Activated effector memory CD4-positive, alpha-beta T cell treated with Interleukin-2 at 50 U/mL for 16 hours (primary cell): ENCODE data around the gene GDE1.

Source experiments
- DNase-seq: peaks from one replicate; pipeline ENCODE4 v3.0.0-alpha.2; 2020

The GDE1 gene

GRCh38 chr16:19523559-19524355 is 1.9 kb upstream of the GDE1 start, which contains the start of gene CCP110:
Gene CCP110, plus strand, starts transcription at chr16:19523942. Its CDS starts 3,940 bp downstream, at chr16:19527882.
- DNase-seq = peak; percentile 92

DNA sequence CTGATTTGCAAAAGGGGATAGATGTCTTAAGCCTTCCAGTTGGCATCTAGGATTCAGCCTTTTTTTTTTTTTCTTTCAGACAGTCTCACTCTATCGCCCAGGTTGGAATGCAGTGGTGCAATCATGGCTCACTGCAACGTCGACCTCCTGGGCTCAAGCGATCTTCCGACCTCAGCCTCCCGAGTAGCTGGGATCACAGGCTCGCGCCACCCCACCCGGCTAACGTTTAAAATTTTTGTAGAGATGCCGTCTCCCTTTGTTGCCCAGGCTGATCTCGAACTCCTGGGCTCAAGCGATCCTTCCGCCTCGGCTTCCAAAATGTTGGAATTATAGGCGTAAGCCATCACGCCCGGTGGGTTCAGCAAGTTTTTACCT is 1.3 kb upstream of the GDE1 start:
- no peak for DNase-seq

DNA sequence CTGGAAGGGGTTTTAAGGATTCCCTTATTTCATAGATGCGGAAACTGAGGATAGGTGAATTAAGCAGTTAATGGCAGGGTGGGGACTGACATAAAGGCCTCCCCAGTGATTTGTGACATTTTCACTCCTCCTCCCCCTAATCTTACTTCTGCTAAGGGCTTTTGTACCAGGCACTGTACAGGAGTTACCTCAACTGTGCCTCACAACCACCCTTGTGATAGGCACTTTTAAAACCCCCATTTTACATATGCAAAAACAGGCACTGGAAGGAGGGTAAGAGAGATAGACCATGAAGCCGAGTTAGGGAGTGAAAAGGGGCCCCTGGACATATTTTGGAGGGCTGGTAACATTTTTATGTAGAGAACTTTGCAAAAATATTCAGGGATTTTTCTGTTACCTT is 862 bp upstream of the GDE1 start:
- DNase-seq = no peak

- no peak for DNase-seq
Observed at GRCh38 chr16:19522397-19522732, 467 bp upstream of the GDE1 start.

DNA sequence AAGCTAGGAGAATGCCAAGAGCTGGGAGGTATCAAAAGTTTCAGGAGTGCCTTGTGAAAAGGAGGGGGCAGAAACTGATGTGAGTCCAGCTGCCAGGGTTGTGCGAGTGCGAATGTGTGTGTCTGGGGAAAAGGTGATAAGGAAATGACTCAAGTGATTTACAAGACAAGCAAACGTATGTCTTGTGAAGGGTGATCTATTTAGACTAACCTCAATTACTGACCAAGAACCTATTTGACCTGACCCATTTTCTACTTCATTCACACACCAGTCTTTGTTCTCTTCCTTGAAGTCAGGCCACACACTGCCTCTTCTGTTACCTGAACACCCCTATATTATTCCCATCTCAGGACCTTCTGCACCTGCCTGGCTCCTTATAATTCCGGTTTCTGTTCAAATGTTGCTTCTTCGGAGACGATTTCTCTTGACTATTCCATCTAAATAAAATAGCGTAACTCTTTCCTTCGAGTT is 1.0 kb downstream of the GDE1 start:
- no peak for DNase-seq

DNA sequence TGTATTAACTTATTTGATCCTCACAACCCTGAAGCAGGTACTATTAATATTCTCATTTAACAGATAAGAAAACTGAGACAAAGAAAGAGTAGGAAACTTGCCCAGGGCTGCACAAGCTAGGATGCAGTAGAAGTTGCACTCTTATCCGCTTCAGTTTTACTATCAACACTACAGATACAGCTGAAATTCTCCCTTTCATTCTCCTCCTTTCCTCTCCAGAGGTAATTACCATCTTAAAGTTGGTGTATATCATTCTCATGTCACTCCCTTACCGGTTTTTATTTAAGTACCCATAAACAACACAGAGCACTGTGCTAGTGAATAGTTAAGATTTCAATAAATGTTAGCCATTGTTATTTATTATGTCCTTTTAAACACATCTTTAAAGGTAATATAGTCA is 3.5 kb downstream of the GDE1 start:
- no peak for DNase-seq

- no peak for DNase-seq
Observed at GRCh38 chr16:19517424-19518089, 4.3 kb downstream of the GDE1 start.

- DNase-seq = no peak
Observed at GRCh38 chr16:19515757-19516156, 6.1 kb downstream of the GDE1 start.

GRCh38 chr16:19513377-19514053 is 8.4 kb downstream of the GDE1 start:
- no peak for DNase-seq

DNA sequence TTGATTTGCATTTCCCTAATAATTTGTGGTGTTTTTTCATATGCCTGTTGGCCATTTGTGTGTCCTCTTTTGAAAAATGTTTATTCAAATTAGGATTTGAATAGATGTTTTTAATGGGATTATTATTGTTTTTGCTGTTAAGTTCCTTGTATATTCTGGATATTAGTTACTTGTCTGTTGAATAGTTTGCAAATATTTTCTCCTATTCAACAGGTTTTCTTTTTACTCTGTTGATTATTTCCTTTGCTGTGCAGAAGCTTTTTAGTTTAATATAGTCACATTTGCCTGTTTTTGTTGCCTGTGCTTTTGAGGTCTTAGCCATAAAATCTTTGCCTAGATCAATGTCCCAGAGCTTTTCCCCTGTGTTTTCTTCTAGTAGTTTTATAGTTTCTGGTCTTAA is 9.6 kb downstream of the GDE1 start:
- no peak for DNase-seq

- DNase-seq = no peak
Observed at GRCh38 chr16:19507867-19508266, 14.0 kb downstream of the GDE1 start.

DNA sequence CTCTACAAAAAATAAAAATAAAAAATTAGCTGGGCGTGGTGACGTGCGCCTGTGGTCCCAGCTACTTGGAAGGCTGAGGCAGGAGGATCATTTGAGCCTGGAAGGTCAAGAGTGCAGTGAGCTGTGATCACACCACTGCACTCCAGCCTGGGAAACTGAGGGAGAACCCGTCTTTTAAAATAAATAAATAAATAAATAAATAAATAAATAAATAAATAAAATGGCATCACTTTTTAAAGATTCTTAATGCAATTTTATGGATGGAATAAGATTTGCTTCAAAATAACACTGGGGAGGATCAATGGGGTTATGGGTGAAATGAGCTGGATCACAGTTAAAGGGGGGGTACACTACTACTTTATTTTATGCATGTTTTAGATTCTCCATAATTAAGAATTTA is 14.9 kb downstream of the GDE1 start:
- no peak for DNase-seq

DNA sequence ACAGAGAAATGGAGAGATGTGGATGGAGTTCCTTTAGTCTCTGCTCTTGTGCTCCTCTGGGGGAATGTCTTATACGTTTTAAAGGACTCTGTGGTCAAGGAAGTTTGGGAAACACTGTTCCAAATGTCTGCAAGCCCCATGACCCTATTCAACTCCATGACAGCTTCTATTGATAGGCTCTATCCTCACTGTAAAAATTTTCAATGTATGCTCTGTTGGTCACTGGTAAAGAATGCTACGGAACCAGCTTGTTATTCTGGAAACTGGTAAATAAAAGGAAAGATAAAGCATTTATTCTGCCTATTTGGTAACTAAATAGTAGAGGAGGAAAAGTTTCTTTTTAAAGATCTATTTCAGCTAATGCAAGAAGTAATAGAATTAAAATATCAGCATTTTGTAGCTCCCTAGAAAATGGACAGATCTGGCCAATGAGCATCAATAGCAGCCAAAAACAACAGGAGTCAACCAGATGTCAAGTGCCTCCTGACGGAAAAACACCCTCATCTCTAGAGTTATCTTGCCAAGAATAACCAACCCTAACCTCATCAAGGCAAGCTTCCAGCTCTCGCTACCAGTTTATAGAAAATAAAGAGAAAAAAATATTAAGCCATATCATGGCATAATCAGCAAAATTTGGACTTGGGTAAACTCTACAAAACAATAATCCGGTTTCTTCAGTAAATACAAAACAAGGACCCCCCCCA is 16.1 kb downstream of the GDE1 start:
- no peak for DNase-seq

DNA sequence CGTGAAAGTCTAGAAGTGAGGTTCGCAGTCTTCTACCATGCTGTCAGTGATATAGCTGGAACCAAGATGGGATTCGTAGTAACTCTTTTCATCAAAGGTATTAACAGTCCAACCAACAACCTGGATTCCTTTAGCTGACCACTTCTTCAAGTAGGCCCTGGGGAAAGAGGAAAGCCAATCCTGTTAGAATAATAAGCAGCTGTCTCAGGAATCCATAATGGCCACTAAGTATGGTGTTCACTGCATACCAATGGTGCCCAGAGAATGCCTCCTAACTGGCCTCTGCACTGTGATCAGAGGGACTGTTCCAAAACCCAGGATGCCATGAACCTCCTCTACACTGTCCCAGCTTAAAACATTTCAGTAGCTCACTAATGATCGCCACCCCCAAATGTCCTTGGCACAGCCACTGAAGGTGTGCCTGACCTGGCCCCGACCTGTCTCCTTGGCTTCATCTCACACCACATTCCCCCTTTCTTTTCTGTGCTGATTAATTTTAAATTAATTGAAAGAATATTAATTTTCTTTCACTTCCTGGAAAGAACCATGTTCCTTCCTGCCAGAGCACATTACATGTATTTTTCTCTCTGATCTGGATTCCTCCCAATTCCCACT is 18.3 kb downstream of the GDE1 start:
- no peak for DNase-seq

DNA sequence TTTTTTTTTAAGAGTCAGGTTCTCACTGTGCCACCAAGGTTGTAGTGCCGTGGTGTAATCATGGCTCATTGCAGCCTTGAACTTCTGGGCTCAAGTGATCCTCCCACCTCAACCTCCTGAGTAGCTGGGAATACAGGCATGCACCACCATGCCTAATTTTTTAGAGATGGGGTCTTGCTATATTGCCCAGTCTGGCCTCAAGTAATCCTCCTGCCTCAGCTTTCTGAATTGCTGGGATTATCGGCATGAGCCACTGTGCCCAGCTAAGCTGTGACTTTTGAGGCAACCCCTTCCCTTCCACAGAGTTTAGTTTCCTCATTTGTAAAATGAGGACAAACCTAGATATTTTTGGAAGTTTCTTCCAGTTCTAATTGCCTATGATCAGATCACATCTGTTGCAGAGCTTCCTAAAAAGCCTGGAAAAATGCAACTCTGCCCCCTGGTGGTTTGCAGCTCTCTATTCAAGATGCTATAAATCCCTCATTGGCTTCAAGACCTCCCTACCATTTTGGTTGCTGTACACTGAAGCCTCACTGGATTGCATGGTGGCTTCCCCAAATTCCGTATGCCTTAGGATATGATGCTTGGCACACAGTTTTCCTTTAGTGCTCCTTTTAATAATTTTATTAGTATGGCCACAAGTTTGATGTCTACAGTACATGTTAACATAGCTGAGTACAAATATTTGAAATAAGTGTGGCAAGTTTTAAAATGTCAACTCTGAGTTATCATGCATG is 19.3 kb downstream of the GDE1 start:
- DNase-seq = peak; percentile 28

DNA sequence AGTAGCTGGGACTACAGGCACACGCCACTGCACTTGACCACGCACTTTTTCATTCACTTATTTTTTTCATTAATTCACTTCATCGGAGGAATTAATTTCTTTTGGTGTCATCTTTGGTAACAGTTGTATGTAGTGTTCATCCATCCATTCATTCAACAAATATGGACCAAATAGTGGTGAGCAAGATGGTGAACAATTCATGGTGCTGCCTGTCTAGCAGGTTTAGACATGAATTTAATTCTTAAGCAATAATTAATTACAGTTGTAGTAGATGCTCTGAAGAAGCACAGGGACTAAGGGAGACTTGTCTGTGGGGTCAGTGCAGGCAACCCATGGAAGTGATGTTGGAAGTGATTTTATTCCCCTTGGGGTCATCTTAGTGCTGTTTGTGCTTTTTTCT is 22.4 kb downstream of the GDE1 start:
- DNase-seq = no peak

GRCh38 chr16:19499006-19499405 is 22.9 kb downstream of the GDE1 start:
- DNase-seq = no peak

GRCh38 chr16:19497176-19497575 is 24.7 kb downstream of the GDE1 start:
- DNase-seq = no peak

- no peak for DNase-seq
Observed at GRCh38 chr16:19490619-19491018, 31.3 kb downstream of the GDE1 start.

GRCh38 chr16:19488213-19488640 is 33.7 kb downstream of the GDE1 start:
- DNase-seq = no peak

GRCh38 chr16:19486750-19487325 is 35.1 kb downstream of the GDE1 start:
- DNase-seq = no peak

DNA sequence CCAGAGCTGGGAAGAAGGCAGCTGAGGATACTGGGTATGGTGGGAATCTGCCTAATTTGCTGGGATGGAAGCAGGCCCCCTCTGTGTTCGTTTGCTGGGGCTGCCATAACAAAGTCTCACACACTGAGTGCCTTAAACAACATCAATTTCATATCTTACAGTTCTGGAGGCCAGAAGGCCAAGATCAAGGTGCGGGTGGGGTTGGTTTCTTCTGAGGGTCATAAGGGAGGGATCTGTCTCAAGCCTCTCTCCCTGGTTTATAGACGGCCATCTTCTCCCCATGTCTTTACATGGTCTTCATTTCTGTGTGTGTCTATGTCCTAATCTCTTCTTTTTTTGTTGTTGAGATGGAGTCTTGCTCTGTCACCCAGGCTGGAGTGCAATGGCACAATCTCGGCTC is 35.8 kb downstream of the GDE1 start:
- DNase-seq = no peak
